Peyer's patch (tissue), 4 donors: ENCODE measurements around the gene HSP90AB1. TPM values are rescaled to one million over a fixed set of nuclear protein-coding genes. Genes with fewer than 3 reads are reported as not detected.

Experiments
- DNase-seq, 3 donors: peaks; one replicate each; pipeline ENCODE4 v3.0.0-alpha.2; 2017 to 2019
- H3K27ac ChIP-seq, 4 donors: fragments of 200-600 bp; sonication (generic); one replicate each; pipeline ENCODE4 v1.5.1; 2016 to 2019
- H3K27me3 ChIP-seq, 2 donors: fragments of 200-600 bp; sonication (generic); one replicate each; pipeline ENCODE4 v1.5.1; 2019
- H3K36me3 ChIP-seq, 3 donors: fragments of 200-600 bp; sonication (generic); one replicate each; pipeline ENCODE4 v1.5.1; 2016 to 2019
- H3K4me1 ChIP-seq, 4 donors: fragments of 200-600 bp; sonication (generic); one replicate each; pipeline ENCODE4 v1.5.1; 2016 to 2019
- H3K4me3 ChIP-seq, 4 donors: fragments of 200-600 bp; sonication (generic); 1 replicate in 3 of 4; 2 replicates in 1 of 4; pipeline ENCODE4 v1.5.1; 2016 to 2019; ENCODE audit warnings: mild to moderate bottlenecking in 1 of 4
- H3K9me3 ChIP-seq, 4 donors: fragments of 200-600 bp; sonication (generic); one replicate each; pipeline ENCODE4 v1.5.1; 2016 to 2019; ENCODE audit warnings: mild to moderate bottlenecking in 1 of 4
- POLR2A ChIP-seq, 2 donors: fragments of 450-650 bp; IDR thresholded peaks; one replicate each; pipeline ENCODE4 v1.5.1; 2017; ENCODE audit warnings: antibody characterized with exemption in 2 of 2, mild to moderate bottlenecking in 2 of 2, moderate library complexity in 2 of 2
- total RNA-seq, 4 donors: library from RNA; depleted of rRNA; stranded (reverse); fragments of >200 nt; gene quantifications; one replicate each; pipeline ENCODE4 v1.1.0, GENCODE V29; 2016
- TF ChIP-seq, protein P1 (sequence below), 6 experiments: fragments of 450-650 bp in 4 of 6; fragments of 200-600 bp in 2 of 6; sonication (generic) in 1 of 6; IDR thresholded peaks; one replicate each; pipeline ENCODE4 v1.5.1; 2017 to 2019; ENCODE audit warnings: antibody characterized with exemption in 6 of 6, mild to moderate bottlenecking in 3 of 6, moderate library complexity in 1 of 6

Gene HSP90AB1
- total RNA-seq, 4 donors from 2014 or later, result 181 to 330 (median 254) TPM

DNA sequence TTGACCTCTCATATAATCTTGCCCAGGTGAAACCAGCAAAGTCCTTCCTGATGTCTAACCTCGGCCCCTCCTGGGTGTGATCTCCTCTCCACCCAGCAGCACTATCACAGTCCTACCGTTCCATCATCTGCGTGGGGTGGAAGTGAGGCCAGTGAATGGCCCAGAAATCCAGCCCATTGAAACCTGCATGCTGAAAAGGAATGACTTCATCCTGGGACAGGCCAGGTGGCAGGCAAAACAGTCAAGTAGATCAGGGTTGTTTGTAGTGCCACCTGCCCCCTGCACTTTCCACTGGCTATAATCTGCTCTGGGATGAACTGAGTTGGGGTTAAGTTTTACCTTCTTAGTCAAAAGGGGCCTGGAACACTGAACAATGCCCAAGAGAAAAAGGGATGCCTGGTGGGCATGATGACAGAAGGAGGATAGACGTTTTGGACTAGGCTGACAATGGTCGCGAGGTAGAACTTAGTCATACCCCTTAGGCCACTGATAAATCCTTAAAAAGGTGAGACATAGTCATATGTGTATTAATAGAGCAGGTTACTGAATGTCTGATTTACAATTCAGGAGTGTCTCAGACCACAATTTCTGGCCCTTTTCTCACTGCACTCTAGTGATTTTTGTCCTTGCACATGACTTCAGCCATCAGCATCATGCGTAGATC lies 8.1 kb upstream of the HSP90AB1 start:
- no peak overlapping the region for H3K4me3 ChIP-seq
- peaks cover 0 to 22% (median 2%) of the 10 kb centered on the region in 4 donors for H3K4me1 ChIP-seq
- peak overlapping the region in 2 of 4 donors; percentile 95 to 99 for H3K27ac ChIP-seq
- no peaks in the 10 kb centered on the region for H3K36me3 ChIP-seq
- TF ChIP-seq POLR2A (IDR thresholded peaks at IDR 0.05), result no peak
- TF ChIP-seq, protein P1, sequence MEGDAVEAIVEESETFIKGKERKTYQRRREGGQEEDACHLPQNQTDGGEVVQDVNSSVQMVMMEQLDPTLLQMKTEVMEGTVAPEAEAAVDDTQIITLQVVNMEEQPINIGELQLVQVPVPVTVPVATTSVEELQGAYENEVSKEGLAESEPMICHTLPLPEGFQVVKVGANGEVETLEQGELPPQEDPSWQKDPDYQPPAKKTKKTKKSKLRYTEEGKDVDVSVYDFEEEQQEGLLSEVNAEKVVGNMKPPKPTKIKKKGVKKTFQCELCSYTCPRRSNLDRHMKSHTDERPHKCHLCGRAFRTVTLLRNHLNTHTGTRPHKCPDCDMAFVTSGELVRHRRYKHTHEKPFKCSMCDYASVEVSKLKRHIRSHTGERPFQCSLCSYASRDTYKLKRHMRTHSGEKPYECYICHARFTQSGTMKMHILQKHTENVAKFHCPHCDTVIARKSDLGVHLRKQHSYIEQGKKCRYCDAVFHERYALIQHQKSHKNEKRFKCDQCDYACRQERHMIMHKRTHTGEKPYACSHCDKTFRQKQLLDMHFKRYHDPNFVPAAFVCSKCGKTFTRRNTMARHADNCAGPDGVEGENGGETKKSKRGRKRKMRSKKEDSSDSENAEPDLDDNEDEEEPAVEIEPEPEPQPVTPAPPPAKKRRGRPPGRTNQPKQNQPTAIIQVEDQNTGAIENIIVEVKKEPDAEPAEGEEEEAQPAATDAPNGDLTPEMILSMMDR (IDR thresholded peaks at IDR 0.05), result no peak
- no peak for DNase-seq
- H3K9me3 ChIP-seq, result no peaks in the 10 kb centered on the region
- H3K27me3 ChIP-seq, result no peaks in the 10 kb centered on the region

DNA sequence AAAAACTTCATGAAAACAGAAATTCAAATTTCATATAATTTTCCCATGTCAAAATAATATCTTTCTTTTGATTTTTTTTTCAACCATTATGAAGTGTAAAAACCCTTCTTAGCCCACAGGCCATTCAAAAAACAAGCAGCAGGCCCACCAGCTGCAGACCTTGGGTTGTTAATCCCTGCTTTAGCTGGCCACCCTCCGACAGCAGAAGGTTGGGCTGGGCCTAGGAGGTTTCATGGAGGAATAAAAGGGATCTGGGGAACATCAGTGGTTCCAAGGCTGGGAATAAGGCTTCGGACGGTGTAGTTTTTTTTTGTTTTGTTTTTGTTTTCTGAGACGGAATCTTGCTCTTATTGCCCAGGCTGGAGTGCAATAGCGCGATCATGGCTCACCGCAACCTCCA lies 3.6 kb upstream of the HSP90AB1 start:
- Histone ChIP-seq H3K27ac (no peak overlapping the region), H3K4me3 (no peak overlapping the region), H3K9me3 (no peaks in the 10 kb centered on the region), H3K36me3 (no peaks in the 10 kb centered on the region), H3K27me3 (no peaks in the 10 kb centered on the region), H3K4me1 (peaks cover 0 to 10% (median 5%) of the 10 kb centered on the region in 4 donors)
- DNase-seq, result no peak
- no peak for TF ChIP-seq POLR2A (IDR thresholded peaks at IDR 0.05)
- TF ChIP-seq, protein P1 (IDR thresholded peaks at IDR 0.05), result no peak

DNA sequence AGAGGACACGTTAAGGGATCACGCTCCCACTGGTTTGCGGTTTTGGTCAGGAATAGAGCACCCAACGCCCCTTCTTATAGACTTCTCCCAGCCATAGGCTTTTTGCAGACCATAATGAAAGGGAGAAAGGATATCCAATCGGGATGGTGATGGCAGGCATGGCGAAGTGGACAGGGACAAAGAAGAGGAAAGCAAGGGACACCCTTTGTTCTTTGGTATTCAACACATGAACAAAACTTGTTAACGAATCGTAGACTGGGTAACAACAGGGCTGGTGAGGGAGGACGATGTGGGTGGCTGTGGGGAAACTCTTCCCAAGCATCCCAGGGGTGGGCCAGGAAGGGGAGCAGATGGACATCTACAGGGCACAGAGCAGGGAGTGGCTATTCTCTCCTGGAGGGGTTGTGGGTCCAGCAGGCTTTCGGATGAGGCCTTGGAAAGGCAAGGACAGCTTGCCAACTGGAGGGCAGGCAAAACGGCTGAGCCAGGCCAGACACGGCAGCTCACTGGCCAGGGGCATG lies 1.4 kb upstream of the HSP90AB1 start:
- H3K4me1 ChIP-seq, result peaks cover 0 to 29% (median 10%) of the 10 kb centered on the region in 4 donors
- peak overlapping the region; percentile 81 to 93 (median 83) for H3K4me3 ChIP-seq
- H3K27me3 ChIP-seq, result no peaks in the 10 kb centered on the region
- no peak for DNase-seq
- TF ChIP-seq, protein P1 (IDR thresholded peaks at IDR 0.05), result no peak
- no peak for TF ChIP-seq POLR2A (IDR thresholded peaks at IDR 0.05)
- H3K9me3 ChIP-seq, result no peaks in the 10 kb centered on the region
- peak overlapping the region; percentile 92 to 96 (median 95) for H3K27ac ChIP-seq
- peaks cover 0 to 16% (median 0%) of the 10 kb centered on the region in 3 donors for H3K36me3 ChIP-seq

DNA sequence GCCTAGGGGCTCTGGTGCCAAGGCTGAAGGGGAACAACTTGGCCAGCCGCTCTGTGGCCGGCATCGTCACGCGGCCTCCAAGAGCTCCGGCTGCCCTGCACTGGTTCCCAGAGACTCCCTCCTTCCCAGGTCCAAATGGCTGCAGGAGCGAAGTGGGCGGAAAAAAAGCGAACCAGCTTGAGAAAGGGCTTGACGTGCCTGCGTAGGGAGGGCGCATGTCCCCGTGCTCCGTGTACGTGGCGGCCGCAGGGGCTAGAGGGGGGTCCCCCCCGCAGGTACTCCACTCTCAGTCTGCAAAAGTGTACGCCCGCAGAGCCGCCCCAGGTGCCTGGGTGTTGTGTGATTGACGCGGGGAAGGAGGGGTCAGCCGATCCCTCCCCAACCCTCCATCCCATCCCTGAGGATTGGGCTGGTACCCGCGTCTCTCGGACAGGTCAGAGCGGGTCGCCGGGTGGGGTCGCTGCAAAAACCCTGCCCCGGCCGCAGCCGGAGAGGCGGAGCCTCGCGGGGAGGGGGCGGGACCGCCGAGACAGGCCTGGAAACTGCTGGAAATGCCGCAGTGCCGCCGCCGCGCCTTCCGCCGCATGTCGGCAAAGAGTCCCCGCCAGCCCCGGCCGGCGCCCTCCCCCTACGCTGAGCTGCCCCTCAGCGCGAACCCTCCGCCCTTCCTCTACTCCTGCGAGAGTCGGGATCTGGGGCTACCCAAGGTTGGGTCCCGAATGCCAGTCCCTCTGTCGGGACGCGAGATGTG lies 814 bp upstream of the HSP90AB1 start:
- H3K9me3 ChIP-seq, result no peaks in the 10 kb centered on the region
- H3K27ac ChIP-seq, result peak overlapping the region; percentile 92 to 96 (median 95)
- TF ChIP-seq POLR2A (IDR thresholded peaks at IDR 0.05), result no peak
- TF ChIP-seq, protein P1 (IDR thresholded peaks at IDR 0.05), result peak in 1 of 6 experiments; percentile 15
- no peaks in the 10 kb centered on the region for H3K27me3 ChIP-seq
- peak overlapping the region; percentile 81 to 93 (median 83) for H3K4me3 ChIP-seq
- peak; percentile 87 to 95 (median 92) for DNase-seq
- peaks cover 0 to 35% (median 10%) of the 10 kb centered on the region in 4 donors for H3K4me1 ChIP-seq
- peaks cover 0 to 23% (median 0%) of the 10 kb centered on the region in 3 donors for H3K36me3 ChIP-seq

DNA sequence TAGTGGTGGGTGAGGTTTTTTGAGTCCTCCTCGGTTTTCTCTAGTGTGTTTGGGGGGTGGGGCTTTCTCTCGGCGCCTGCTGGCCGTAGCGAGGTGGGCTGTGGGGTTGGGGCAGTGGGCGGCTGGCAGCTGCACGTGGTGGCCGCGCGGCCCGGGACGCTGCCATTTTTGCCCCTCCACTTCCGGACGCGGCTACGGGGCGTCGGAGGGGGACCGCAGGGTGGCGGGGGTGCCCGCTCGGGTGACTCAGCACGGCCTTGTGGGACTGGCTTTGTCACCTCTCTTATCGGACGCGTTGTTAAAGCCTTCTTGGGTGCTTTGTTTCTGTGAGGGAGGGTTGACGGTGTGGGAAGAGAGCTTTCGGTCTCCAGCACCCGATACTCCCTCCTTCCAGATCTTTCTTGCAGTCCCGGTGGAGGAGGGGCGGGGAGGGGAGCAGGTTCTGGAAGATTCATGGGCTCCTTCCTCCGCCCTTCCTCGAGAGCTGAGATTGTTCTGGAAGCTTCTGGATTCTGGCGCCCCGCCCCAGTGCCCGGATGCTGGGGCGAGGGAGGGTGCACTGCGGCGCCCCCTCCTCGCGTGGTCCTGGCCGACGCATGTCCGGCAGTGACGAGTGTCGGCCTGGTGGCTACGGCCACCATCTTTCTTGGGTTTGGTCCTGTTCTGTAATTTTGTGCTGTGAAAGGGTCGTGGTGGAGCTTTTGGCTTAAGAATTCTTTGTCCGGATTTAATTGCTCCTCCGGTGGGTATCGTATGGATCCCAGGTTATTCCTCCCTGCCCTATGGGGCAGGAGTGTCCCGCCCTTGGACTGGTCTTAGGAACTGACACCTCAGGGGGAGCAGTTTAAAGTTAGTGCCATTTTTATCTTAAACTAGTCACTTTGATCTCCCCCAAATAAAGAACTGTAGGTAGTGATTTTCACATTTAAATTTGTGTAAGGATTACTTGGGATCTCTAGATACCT lies 719 bp downstream of the HSP90AB1 start:
- Histone ChIP-seq H3K4me3 (peak overlapping the region; percentile 81 to 93 (median 83)), H3K27ac (peak overlapping the region; percentile 92 to 96 (median 95)), H3K27me3 (no peaks in the 10 kb centered on the region), H3K36me3 (peaks cover 0 to 38% (median 0%) of the 10 kb centered on the region in 3 donors), H3K9me3 (no peaks in the 10 kb centered on the region), H3K4me1 (peaks cover 0 to 35% (median 10%) of the 10 kb centered on the region in 4 donors)
- peak; percentile 70 to 91 (median 90) for DNase-seq
- TF ChIP-seq, protein P1 (IDR thresholded peaks at IDR 0.05), result no peak
- no peak for TF ChIP-seq POLR2A (IDR thresholded peaks at IDR 0.05)
